Adipose tissue (tissue), 3 donors: ENCODE measurements around the gene DRGX. TPM values are rescaled to one million over a fixed set of nuclear protein-coding genes. Genes with fewer than 3 reads are reported as not detected.

ENCODE experiments used
- H3K27ac ChIP-seq: one replicate; pipeline ENCODE4 v1.5.1; 2013; ENCODE audit warnings: low read depth, low read length
- WGBS, 3 donors: extraction: QIAGEN DNeasy Blood & Tissue Kit; methylation state at CpG; one replicate each; pipeline ENCODE4 v1.1.7; 2013; 5-methylcytosine and 5-hydroxymethylcytosine counted together
- polyA plus RNA-seq, 3 donors: library from polyadenylated mRNA; stranded (reverse); fragments of 200-250 nt; gene quantifications; one replicate each; pipeline ENCODE4 v1.2.3, GENCODE V29; 2013
- donor health status: healthy with polysubstance abuse.
- donor health status: Bipolar disorder and iron deficiency.
- donor health status: healthy.

Gene DRGX
- polyA plus RNA-seq, 3 donors: not detected

DNA sequence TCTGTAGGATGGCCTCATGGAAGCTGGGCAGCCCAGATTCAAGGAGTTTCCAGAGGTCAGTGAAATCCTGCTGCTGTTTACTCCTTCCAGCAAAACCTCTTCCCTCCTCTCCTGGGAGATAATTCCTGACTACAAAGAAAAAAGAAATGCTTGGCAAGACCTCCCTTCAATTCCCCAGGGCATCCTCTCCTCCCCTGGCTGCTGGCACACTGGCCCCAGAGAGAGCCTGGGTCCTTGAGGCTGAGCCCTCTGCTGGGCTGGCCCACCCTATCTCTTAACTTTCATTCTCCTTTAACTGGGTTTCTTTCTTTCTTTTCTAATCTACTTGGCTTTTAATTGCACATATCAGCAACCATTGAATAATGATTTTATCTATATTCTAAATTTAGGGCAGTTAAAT, 7.7 kb downstream of the DRGX start:
- no peak overlapping the region for H3K27ac ChIP-seq

DNA sequence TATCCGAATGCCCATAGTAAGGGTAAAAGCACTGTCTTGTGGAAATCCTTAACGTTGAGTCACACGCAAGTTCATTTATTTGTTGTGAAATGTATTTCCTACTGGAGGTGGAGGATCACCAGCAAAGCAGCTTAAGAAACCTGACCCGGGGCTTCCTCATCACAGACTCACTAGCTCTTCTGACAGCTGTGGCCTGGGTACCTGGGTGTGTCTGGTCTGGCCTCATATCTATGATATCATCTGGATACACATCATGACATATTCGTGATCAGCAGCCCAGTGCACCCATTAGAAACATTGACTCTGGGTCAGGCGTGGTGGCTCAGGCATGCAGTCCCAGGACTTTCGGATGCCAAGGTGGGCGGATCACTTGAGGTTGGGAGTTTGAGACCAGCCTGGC, 8.8 kb downstream of the DRGX start:
- H3K27ac ChIP-seq: no peak overlapping the region
- whole genome bisulfite sequencing, 3 donors: 67 to 83% (median 76%) methylated on average over 8 of the region's 8 CpGs

DNA sequence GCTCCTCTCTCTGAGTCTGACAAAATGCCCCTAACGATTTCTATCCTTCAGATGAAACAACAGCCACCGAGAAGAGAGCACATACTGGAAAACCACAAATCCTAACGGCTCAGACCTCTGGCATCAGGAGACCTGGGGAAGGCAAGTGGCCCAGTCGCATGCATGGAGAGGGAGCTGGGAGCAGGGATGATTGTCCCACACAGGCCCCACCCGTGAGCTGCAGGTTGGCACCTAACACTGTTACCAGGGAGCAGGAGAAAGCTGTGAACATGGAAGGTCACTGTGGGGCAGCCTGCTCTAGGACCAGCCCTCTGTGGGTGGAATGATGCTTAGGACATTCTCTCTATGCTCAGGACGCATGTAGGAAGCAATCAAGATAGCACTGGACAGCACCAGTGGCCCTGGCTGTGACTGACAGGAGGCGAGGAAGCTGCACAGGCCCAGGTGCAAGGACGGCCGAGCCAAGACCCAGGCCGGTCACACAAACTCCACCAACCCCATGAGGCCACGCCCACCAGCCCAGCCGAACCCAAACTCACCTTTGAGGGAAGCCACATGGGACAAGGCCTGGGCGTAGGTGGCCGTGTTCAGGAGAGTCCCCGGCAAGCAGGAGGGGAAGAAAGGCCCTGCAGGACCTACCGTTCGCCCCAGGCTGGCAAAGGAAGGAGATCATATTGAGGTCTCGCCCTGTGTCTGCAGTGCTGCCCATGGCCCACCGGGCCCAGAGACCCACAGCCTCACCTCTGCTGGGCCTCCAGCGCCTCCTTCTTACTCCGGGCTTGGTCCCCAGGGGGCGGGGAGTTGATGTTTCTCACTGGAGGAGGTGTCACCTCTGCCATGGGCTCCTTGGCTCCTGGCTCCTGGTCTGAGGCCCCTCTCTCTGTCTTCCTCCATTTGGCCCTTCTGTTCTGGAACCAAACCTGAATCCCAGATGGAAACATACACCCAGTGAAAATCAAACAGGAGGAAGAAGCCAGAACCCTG, 9.7 kb downstream of the DRGX start:
- no peak overlapping the region for H3K27ac ChIP-seq
- 68 to 78% (median 75%) methylated on average over 22 of the region's 22 CpGs for WGBS, 3 donors

DNA sequence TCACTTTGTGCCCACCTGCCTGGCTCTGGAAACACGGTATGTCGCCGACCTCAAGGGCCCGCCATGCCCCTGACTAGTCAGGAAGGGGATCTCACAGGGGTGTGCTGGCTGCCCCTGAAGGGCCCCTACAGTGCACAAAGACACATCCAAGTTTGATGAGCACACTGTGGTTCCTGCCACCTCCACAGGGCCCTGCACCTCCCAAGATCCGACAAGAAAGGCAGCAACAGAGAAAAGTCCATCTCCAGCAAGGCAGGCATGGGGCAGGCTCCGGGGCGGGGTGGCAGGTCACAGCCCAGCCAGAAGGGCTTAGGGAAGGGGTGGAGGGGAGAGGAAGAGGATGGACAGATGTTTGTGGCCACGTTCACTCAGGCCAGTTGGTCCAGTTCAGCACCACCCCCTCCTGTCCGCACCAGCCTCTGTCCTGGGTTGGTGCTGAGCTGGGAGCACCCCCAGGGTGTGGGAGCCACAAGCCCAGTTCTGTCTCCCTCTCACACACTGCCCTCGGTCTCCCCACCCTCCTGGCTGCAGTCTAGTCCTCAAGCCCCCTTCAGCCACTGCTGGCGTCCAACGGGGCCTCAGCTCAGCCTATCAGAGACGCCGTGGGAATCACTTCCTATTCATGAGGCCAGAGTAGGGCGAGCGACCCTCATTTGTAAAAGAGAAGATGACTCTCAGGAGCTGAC, 11.5 kb downstream of the DRGX start:
- 63 to 72% (median 69%) methylated on average over 13 to 16 of the region's 16 CpGs for WGBS, 3 donors
- H3K27ac ChIP-seq: no peak overlapping the region

DNA sequence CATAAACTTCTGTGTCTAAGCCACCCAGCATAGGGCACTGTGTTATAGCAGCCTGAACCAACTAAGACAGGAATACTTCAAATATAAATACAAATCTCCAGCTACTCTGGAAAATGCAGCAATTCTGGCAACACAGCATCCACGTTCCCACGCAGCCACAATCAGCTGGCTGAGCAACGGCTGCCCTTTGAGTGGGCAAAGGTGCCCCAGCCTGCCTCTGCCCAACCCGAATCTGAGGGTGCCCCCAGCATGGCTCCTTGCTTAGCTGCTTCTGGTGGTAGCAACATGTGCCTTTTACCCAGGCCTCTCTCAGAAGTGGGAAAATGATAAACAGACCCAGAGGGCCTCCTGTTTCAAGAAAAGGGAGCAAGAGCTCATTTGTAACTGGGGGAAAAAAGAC, 12.0 kb downstream of the DRGX start:
- WGBS, 3 donors: 73 to 87% (median 85%) methylated on average over 4 of the region's 4 CpGs
- no peak overlapping the region for H3K27ac ChIP-seq

DNA sequence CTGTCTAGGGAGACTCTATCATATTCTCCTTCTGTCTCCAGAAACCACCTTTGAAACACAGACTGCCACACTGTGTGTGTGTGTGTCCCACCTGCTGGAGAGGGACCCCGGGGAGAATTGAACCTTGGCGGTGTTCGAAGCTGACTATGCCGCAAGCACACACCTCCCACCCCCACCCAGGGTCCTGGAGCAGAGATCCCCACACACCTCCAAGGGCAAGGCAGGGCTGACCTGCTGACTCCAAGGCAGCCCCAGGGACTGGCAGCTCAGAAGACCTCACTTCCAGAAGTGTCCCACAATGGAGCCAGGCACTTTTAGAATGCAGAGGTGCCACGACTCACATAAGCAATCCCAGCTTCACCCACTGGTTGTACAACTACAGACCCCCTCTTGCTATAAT, 13.1 kb downstream of the DRGX start:
- H3K27ac ChIP-seq: no peak overlapping the region
- 83 to 91% (median 90%) methylated on average over 5 of the region's 5 CpGs for WGBS, 3 donors

DNA sequence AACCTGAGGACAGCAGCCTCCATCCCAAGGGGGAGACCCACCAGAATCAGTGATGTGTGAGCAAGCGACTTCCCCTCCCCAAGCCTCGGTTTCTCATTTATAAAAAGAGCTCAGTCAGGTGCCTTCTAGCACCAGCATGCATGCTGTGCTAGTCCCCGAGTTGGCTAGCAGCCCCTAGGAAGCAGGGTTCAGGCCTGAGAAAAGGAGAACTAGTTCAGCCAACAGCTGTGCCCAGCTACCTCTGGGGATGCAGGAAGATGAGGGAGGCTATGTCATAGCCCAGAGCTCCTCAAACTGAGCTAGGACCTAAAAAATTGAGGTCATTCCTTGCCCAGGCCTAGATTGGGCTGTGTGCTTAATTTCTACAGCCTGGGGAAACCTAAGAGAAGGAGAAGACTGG, 13.7 kb downstream of the DRGX start:
- WGBS, 3 donors: 62 to 82% (median 78%) methylated on average over 3 of the region's 3 CpGs
- H3K27ac ChIP-seq: no peak overlapping the region

DNA sequence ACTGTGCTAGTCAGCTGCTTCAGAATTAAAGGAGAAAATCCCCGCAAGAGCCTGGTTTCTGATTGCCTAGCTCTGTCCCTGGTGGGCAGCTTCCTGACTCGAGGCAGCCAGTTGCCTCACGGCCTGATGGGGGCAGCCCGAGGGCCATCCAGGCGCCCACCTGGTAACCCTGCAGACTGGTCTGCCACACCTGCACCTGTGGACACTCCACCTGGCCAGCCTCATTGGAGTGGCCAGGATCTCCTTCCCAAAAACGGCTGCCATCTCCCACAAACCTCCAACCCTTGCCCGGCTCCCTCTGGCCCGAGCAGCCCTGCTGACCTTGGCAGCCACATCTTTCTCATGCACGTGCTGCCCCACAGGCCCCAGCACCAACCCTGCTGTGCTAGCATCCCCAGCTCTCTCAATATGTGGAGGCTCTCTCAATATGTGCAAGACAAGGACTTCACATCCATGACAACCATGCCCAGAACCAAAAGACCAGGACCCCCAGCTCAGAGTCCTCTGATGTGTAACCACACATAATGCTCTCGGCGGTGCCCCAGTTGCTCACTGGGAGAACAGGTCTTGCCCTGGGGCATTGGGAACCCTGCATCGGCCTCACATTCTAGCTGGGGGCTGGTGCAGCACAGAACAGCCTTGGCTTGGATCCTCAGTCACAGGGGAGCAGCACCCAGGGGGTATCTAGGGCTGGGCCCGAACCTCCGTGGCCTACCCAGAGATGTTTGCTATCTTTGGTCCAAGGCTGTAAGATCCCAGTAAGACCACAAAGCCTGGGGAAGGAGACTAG, 14.6 kb downstream of the DRGX start:
- H3K27ac ChIP-seq: no peak overlapping the region
- WGBS, 3 donors: 68 to 89% (median 84%) methylated on average over 14 of the region's 14 CpGs

DNA sequence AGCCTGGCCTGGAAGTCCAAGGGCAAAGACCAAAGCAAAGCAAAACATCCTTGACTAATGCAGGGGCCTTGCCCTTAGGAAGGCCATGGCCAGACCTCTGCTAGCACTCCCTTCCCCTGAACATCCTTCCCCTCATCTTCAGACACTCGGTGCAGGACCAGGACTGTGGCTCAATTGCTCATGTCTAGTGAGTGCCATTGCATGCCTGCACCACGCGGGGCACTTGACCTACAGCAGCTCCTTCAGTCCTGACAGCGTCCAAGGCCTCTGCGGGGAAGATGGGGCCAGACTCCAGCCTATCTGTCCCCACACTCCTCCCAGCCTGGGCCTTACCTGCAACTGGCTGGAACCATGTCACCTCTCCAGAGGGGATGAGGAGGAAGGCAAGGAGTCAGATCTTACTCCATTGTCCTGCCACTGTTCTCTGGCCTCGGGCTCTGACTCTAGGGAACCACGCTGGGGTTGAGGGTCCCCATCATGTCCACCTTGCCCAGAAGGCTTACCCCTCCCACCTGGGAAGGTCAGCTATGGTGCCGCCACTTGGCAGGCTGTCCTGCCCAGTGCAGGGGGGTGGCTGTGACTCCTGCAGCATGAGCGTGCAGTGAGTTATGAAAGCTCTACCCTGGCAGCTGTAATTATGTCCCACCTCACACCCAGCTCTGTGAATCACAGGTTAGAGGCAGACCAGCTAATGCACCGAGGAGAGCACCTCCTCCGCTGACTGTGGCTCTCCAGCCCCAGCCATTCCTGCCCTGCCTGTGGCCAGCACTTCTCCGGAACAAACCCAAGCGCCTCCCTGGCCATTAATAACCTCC, 16.1 kb downstream of the DRGX start:
- 64 to 67% (median 66%) methylated on average over 13 of the region's 13 CpGs for WGBS, 3 donors
- H3K27ac ChIP-seq: no peak overlapping the region

DNA sequence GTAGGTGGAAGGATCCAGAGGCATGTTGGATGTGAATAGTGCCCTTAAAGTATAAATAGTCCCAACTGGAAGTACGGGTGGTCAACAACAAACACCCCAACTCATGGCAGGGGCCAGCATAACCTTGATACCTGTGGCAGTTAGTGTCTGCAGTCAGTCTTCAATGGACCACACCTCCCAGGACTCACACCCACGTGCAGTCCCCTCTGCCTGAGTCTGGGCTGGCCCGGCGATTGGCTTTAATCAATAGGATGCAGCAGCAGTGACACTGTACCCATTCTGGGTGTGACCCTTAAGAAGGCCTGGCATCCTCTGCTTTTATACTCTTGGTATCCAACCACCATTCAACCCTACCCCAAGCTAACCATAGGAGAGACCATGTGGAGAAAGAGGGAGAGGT, 18.6 kb downstream of the DRGX start:
- WGBS, 3 donors: 75 to 79% (median 76%) methylated on average over 4 of the region's 4 CpGs
- no peak overlapping the region for H3K27ac ChIP-seq

DNA sequence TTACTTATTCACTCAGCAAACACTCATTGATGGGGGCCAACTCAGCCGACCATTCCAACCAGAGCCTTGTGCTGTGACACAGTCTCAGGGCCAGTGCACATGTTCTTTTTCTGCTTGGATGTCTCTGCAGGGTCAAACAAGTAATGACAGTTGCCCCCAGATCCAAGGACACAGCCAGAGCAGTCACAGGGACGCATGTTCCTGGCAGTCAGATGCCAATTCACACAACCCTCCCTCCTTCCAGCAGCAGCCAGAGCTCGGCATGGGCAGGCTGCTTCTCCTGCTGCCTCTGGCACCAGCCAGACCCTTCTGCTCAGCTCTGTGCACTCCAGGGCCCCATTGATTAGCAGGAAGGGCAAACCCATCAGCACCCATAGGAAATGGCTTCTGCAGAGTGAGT, 20.3 kb downstream of the DRGX start:
- no peak overlapping the region for H3K27ac ChIP-seq
- 65 to 87% (median 80%) methylated on average over 3 of the region's 3 CpGs for WGBS, 3 donors

DNA sequence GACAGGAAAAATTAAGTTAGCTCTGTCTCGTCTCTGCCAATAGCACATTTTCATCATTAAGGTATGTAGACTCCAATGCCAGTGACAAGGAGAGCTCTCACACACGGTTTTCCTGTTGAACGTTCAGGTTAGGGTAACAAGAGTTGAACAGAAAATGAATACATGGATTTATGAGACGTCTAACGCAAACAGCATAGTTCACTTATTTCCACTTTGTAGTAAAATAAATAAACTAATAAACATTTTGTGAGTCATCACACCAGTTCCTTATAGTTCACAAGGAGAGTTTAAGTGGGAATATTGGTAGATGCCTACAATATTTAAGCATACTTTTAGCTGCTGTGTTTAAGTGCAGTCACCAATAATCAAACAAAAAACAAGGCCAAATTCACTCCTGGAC, 21.1 kb downstream of the DRGX start:
- no peak overlapping the region for H3K27ac ChIP-seq
- 70 to 81% (median 76%) methylated on average over 5 of the region's 5 CpGs for WGBS, 3 donors

DNA sequence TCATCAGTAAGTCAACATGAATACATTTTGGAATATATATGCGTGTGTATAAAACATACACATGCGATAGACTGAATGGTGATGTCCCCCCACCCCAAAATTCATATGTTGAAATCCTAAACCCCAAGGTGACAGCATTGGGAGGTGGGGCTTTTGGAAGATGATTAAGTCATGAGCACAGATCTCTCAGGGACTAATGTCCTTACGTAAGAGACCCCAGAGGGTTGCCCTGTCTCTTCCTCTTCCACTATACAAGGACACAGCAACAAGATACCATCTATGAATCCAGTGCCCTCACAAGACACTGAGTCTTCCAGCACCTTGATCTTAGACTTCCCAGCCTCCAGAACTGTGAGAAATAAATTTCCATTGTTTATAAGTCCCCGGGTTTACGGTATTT, 22.5 kb downstream of the DRGX start:
- WGBS, 3 donors: 83 to 91% (median 86%) methylated on average over 5 of the region's 5 CpGs
- no peak overlapping the region for H3K27ac ChIP-seq

DNA sequence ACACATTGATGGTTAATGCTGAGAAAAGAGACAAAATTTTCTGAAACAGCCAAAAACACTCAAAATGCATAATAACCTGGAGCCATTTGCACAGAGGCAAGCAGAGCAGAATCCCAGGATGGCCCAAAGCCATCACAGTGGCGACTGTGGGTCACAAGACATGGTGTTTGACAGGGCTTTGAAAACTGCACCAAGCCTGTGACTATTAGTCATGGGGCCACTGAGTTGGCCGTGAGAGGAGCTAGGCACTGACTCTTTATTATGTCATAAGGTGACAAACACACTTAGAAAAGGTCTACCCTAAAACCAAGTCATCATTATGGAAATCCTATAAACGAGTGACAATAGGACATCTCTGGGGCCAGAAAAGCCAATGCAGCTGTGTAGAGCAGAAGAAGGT, 23.9 kb downstream of the DRGX start:
- 65 to 84% (median 83%) methylated on average over 3 of the region's 3 CpGs for WGBS, 3 donors
- H3K27ac ChIP-seq: no peak overlapping the region

DNA sequence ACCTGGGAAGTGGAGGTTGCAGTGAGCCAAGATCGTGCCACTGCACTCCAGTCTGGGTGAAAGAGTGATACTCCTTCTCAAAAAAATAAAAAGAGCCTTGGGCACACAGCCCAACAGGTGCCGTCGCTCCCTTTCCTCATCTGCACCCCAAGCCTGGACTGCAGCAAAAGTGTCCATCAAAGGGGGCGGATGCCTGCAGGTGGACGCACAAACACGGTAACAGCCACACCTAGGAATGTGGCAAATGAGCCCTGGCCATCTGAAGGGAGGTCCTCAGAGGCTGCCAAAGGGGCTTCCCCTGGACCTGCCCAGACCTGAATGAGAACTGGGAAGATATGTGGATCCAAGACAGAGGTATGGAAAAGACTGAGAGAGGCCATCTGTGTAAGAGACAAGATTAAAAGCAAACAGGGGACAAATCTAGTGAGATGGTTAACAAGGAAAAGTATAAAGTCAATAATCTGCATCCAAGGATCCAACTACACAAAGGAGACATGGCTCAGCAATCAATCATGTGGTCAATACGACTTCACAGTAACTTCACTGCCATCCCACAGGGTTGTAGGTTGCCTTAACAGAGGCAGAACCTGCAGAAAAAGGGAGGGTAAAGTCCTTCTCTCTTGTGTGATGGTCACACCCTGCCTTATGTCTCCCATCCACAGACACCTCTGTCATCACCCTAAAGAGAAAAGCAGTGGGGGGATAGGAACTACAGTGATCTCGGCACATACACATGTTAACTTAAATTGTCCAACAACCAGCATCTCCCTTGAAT, 25.4 kb downstream of the DRGX start:
- 71 to 85% (median 84%) methylated on average over 8 of the region's 8 CpGs for WGBS, 3 donors
- H3K27ac ChIP-seq: no peak overlapping the region

DNA sequence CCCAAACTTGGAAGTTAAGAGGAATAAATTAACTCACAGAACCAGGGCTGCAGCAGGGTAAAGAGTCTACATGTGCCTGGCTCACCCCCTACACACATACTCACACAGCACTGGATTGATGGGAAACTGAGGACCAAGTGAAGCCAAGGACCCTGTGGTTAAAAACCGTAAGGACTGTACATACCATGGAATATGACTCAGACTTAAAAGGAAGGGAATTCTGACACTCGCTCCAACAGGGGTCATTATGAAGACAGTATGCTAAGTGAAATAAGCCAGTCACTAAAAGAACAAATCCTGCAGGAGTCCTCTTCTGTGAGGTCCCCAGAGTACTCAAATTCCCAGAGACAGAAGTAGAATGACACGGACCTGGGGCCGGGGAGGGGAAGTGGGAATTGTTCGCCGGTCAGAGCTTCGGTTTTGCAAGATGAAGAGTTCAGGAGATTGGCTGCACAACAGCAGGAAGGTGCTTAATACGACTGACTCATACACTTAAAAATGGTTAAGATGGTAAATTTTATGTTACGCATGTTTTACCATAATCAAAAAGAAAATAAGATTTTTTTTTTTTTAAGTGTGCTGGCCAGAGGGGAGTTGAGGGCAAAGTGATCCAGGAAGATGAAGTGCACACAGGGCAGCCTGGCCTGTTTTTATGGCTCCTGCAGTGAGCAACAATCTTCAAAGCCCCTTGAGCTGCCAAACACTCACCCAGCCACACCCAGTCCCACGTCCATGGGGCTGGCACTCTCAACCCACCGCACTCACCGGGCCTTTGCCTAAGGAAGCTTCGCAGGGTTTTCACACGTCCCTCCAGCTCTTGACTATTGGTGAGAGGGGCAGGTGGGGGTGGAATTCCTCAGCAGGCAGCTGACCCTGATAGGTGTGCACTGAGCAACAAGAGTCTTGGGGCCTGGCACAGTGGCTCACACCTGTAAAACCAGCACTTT, 26.4 kb downstream of the DRGX start:
- WGBS, 3 donors: 58 to 69% (median 61%) methylated on average over 14 of the region's 14 CpGs
- H3K27ac ChIP-seq: no peak overlapping the region

DNA sequence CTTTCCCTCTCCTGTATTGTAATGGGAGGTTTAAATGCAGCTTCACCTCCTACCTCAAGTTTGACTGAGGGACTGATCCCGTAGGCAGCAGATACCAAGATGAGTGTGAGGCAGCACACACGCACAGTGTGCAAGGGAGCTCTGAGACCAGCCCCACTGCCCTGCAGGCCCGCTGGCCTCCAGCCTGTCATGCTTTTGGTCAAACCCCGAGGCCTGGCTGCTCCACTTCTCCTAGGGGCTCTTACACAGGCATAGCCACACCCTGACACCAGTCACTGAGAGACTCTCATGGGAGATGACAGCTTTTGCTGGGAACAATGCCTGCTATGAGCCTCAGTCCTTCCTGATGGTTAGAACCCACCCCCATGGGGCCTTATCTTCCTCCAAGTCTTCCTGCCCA, 27.6 kb downstream of the DRGX start:
- H3K27ac ChIP-seq: no peak overlapping the region
- WGBS, 3 donors: 68 to 85% (median 82%) methylated on average over 4 of the region's 4 CpGs
